Vagina (tissue), 2 donors: ENCODE results near the gene ATG4B. TPM values are rescaled to one million over a fixed set of nuclear protein-coding genes. Genes with fewer than 3 reads are reported as not detected.
A peak's percentile ranks its signal among the peaks of the same experiment; 100 is the strongest.

Experiments used
- DNase-seq, 2 donors: peaks; one replicate each; pipeline ENCODE4 v3.0.0-alpha.2; 2017; ENCODE audit errors: extremely low spot score in 2 of 2
- H3K27ac ChIP-seq: fragments of 200-600 bp; sonication (generic); one replicate; pipeline ENCODE4 v1.5.1; 2019
- H3K27me3 ChIP-seq: fragments of 200-600 bp; sonication (generic); one replicate; pipeline ENCODE4 v1.5.1; 2019
- H3K36me3 ChIP-seq, 2 donors: fragments of 200-600 bp; sonication (generic); one replicate each; pipeline ENCODE4 v1.5.1; 2017 to 2019
- H3K4me1 ChIP-seq: fragments of 200-600 bp; sonication (generic); one replicate; pipeline ENCODE4 v1.5.1; 2019
- H3K4me3 ChIP-seq, 2 donors: fragments of 200-600 bp; sonication (generic); 1 replicate in 1 of 2; 2 replicates in 1 of 2; pipeline ENCODE4 v1.5.1; 2016 to 2019
- H3K9me3 ChIP-seq: fragments of 200-600 bp; sonication (generic); one replicate; pipeline ENCODE4 v1.5.1; 2019
- POLR2A ChIP-seq, 2 donors: fragments of 450-650 bp; IDR thresholded peaks; one replicate each; pipeline ENCODE4 v1.6.1; 2017; ENCODE audit warnings: antibody characterized with exemption in 2 of 2, mild to moderate bottlenecking in 2 of 2, moderate library complexity in 2 of 2
- POLR2AphosphoS5 ChIP-seq, 2 donors: sonication (generic); formaldehyde crosslinking; IDR thresholded peaks; one replicate each; pipeline ENCODE4 v1.9.0; 2017; ENCODE audit warnings: antibody characterized with exemption in 2 of 2, mild to moderate bottlenecking in 2 of 2, low read depth in 1 of 2; ENCODE audit not compliant: insufficient read depth in 1 of 2
- intact Hi-C: fragments of 100-400 bp; cut with DNase I; formaldehyde crosslinking; loops from one replicate; pipeline ENCODE4 v1.15.1; 2023
- total RNA-seq: library from RNA; depleted of rRNA; stranded (reverse); fragments of >200 nt; gene quantifications from one replicate; pipeline ENCODE4 v1.2.3, GENCODE V29; 2016
- TF ChIP-seq, protein P1 (sequence below), 3 experiments: fragments of 450-650 bp in 2 of 3; fragments of 200-600 bp in 1 of 3; sonication (generic) in 1 of 3; IDR thresholded peaks; one replicate each; pipeline ENCODE4 v1.5.1; 2017 to 2019; ENCODE audit warnings: antibody characterized with exemption in 3 of 3, mild to moderate bottlenecking in 2 of 3, moderate library complexity in 2 of 3

The ATG4B gene
- total RNA-seq, 1 donor from 2014 or later, result 104 TPM

DNA sequence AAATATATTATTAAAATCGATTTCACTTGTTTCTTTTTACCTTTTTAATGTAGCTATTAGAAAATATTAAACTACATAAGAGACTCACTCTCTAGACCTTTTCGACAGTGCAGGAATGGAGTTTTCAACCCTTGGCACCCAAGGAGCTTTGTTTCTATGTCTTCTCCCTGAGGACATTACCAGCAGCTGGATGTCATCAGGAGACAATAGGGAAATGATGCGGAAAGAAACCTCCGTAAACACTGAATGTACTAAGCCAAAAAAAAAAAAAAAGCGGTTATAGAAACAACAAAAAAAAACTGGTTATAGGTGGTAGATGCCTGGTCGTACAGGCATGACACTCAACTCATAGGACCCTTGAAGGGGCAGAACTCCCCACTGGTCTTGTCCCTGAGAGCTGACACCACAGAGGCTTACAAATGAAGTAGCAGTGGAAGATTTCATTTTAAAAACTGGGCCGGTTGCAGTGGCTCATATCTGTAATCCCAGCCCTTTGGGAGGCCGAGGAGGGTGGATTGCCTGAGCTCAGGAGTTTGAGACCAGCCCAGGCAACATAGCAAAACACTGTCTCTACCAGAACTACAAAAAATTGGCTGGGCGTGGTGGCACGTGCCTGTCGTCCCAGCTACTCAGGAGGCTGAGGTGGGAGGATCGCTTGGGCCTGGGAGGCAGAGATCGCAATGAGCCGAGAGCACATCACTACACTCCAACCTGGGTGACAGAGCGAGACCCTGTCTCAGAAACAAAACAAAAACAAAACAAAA is 24.3 kb upstream of the ATG4B start:
- Histone ChIP-seq H3K36me3 (no peaks in the 10 kb centered on the region), H3K27me3 (no peaks in the 10 kb centered on the region), H3K9me3 (no peaks in the 10 kb centered on the region), H3K27ac (peak overlapping the region; percentile 47), H3K4me1 (peaks cover 53% of the 10 kb centered on the region), H3K4me3 (no peak overlapping the region)
- intact Hi-C loops, result no loop called here
- TF ChIP-seq, protein P1, sequence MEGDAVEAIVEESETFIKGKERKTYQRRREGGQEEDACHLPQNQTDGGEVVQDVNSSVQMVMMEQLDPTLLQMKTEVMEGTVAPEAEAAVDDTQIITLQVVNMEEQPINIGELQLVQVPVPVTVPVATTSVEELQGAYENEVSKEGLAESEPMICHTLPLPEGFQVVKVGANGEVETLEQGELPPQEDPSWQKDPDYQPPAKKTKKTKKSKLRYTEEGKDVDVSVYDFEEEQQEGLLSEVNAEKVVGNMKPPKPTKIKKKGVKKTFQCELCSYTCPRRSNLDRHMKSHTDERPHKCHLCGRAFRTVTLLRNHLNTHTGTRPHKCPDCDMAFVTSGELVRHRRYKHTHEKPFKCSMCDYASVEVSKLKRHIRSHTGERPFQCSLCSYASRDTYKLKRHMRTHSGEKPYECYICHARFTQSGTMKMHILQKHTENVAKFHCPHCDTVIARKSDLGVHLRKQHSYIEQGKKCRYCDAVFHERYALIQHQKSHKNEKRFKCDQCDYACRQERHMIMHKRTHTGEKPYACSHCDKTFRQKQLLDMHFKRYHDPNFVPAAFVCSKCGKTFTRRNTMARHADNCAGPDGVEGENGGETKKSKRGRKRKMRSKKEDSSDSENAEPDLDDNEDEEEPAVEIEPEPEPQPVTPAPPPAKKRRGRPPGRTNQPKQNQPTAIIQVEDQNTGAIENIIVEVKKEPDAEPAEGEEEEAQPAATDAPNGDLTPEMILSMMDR (IDR thresholded peaks at IDR 0.05), result no peak
- no peak for TF ChIP-seq POLR2AphosphoS5 (IDR thresholded peaks at IDR 0.05; ENCODE audit: insufficient read depth in 1 of 2, low read depth in 1 of 2)
- TF ChIP-seq POLR2A (IDR thresholded peaks at IDR 0.05), result no peak
- DNase-seq, result no peak

- H3K4me1 ChIP-seq, result peaks cover 40% of the 10 kb centered on the region
- no peaks in the 10 kb centered on the region for H3K9me3 ChIP-seq
- intact Hi-C loops, result no loop called here
- DNase-seq, result no peak
- no peak overlapping the region for H3K4me3 ChIP-seq
- TF ChIP-seq POLR2AphosphoS5 (IDR thresholded peaks at IDR 0.05; ENCODE audit: insufficient read depth in 1 of 2, low read depth in 1 of 2), result no peak
- TF ChIP-seq, protein P1 (IDR thresholded peaks at IDR 0.05), result no peak
- no peak for TF ChIP-seq POLR2A (IDR thresholded peaks at IDR 0.05)
- H3K36me3 ChIP-seq, result no peaks in the 10 kb centered on the region
- no peaks in the 10 kb centered on the region for H3K27me3 ChIP-seq
- H3K27ac ChIP-seq, result no peak overlapping the region
These were observed 22.5 kb upstream of the ATG4B start for GRCh38 chr2:241615041-241615440.

DNA sequence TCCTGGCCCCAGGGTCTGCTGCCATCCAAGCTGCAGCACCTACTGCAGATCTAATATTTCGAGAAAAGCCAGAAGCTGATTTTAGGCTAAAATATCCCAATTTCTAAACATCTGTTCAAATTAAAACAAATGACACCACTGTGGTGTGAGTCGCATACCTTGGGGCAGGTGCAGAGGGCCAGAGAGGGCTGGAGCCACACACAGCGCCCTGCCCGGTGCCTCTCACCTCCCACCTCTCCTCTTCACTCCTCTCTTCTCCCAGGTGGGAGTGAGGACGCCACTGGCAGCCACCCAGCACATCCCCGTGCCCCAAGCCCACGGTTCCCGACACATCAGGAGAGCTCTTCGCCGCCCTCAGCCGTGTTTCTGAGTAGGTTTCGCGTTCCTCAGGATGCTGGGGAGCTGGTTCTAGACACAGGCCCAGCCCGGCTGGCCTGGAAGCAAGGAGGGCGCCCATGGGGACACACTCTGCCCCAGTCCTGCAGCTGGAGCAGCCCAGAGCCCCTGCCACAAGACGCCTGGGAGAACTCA is 21.9 kb upstream of the ATG4B start:
- intact Hi-C loops, result no loop called here
- no peak for TF ChIP-seq POLR2A (IDR thresholded peaks at IDR 0.05)
- no peak for TF ChIP-seq POLR2AphosphoS5 (IDR thresholded peaks at IDR 0.05; ENCODE audit: insufficient read depth in 1 of 2, low read depth in 1 of 2)
- TF ChIP-seq, protein P1 (IDR thresholded peaks at IDR 0.05), result no peak
- no peak overlapping the region for H3K27ac ChIP-seq
- H3K36me3 ChIP-seq, result no peaks in the 10 kb centered on the region
- DNase-seq, result no peak
- no peak overlapping the region for H3K4me3 ChIP-seq
- H3K9me3 ChIP-seq, result no peaks in the 10 kb centered on the region
- peaks cover 35% of the 10 kb centered on the region for H3K4me1 ChIP-seq
- no peaks in the 10 kb centered on the region for H3K27me3 ChIP-seq

DNA sequence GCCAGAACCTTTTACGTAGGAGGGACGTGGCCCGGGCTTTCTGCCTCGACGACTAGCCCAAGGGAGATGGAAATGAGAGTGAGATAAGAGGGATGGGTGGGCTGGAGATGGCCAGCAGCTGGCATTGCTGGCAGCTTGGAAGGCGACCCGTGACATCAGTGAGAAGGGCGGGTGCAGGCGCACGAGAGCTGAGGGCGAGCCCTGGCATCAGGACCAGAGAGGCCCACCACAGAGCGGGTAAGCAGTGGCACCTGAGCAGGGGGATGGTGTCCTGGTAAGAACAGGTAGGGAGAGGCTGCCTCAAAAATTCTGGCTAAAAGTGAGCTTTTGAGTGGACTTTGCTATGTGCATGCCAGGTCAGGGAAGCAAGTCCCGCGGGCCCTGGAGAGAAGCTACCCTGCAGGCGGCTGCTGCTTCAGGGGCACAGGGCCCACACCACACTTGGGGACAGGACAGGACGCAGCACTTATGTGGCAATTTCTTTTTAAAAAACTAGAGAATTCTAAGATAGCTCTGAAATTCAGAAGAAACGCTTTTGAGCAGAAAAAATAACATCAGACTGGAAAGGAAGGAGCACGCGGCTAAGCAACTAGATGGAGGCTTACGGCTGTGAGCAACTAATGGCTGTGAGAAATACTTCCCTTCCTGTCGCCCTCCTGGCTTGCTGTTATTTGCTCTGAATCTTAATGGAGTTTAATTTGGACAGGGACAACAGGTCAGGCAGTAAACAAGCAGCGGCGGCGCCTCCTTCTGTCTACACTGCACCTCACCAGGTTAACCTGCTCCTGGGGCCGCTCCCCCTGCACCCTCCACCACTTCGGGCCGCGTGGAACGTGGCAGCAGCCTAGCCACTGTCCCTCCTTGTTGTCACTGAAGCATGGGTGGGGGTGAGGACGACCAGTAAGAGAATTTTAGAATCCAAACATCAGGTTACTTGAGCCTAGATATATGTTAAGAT is 21.0 kb upstream of the ATG4B start:
- H3K9me3 ChIP-seq, result no peaks in the 10 kb centered on the region
- no peak for DNase-seq
- no peak overlapping the region for H3K27ac ChIP-seq
- peak overlapping the region in 1 of 2 donors; percentile 25 for H3K4me3 ChIP-seq
- peaks cover 30% of the 10 kb centered on the region for H3K4me1 ChIP-seq
- TF ChIP-seq POLR2A (IDR thresholded peaks at IDR 0.05), result no peak
- intact Hi-C loops, result no loop called here
- no peaks in the 10 kb centered on the region for H3K27me3 ChIP-seq
- no peaks in the 10 kb centered on the region for H3K36me3 ChIP-seq

DNA sequence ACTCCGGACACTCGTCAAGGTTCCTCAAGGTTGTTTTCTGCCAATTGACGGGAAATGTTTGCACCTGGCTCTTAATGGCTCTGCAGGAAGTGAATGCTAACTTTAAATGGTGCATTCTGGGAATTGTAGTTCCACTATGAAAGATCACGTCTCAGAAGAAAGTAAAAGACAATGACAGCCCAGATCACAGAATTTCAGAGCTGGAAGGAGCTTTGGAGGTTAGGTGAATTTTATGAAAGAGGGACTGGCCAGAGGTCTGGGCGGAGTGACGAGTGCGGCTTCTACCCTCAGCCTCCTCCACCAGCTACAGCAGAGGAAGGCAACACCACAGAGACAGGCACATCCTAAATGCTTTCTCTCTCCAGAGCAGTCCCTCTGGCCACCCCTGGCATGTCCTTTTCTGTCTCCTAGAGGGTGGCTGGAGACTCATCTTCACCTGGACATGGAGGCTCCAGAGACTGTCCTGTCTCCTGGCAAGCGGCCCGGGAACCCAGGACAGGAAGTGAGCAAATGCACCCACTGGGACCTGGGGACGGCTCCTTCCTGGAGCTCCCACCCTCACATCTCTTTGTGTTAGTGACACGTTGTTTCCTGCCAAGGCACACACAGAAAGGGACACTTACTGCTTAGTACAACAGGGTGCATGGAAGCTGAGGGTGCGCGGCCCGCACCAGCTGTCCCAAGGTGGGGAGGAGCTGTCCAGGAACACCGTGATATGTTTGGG is 19.9 kb upstream of the ATG4B start:
- no peak for DNase-seq
- peak overlapping the region; percentile 5 to 25 for H3K4me3 ChIP-seq
- H3K36me3 ChIP-seq, result no peaks in the 10 kb centered on the region
- H3K27ac ChIP-seq, result no peak overlapping the region
- TF ChIP-seq, protein P1 (IDR thresholded peaks at IDR 0.05), result no peak
- TF ChIP-seq POLR2AphosphoS5 (IDR thresholded peaks at IDR 0.05; ENCODE audit: insufficient read depth in 1 of 2, low read depth in 1 of 2), result peak in 1 of 2 donors; percentile 74
- H3K4me1 ChIP-seq, result peaks cover 19% of the 10 kb centered on the region
- no peaks in the 10 kb centered on the region for H3K27me3 ChIP-seq
- intact Hi-C loops, result no loop called here
- H3K9me3 ChIP-seq, result no peaks in the 10 kb centered on the region
